Kasumi-1 (cell line): ENCODE data around the gene WRNIP1.
A peak's percentile ranks its signal among the peaks of the same experiment; 100 is the strongest.
"Not testable (repeated sequence)": the region's sequence is repeated elsewhere in the genome, so short reads cannot be mapped to it uniquely, and the experiment has no call there.

Experiments used
- DNase-seq, 2 experiments: peaks; one replicate each; lab custom pipeline; 2025; lab: John Stamatoyannopoulos, UW

Gene WRNIP1

DNA sequence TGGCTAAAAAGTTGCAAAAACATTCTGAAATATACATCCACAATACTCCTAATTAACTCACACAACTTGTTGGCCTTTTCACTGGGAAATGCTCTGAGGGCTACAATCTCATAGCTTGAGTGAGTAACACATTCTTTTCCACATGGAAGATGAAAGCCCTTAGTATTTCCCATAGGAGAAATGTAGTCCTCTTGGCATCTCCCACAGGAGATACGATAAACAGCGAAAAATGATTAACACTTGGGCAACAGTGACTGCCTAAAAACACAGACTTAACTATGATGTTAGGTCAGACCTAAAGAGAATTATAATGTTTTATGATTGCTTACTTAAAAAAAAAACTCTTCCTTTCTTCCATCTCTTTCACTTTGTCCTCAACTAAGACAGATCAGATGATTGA, 23.4 kb upstream of the WRNIP1 start:
- DNase-seq, result no peak

DNA sequence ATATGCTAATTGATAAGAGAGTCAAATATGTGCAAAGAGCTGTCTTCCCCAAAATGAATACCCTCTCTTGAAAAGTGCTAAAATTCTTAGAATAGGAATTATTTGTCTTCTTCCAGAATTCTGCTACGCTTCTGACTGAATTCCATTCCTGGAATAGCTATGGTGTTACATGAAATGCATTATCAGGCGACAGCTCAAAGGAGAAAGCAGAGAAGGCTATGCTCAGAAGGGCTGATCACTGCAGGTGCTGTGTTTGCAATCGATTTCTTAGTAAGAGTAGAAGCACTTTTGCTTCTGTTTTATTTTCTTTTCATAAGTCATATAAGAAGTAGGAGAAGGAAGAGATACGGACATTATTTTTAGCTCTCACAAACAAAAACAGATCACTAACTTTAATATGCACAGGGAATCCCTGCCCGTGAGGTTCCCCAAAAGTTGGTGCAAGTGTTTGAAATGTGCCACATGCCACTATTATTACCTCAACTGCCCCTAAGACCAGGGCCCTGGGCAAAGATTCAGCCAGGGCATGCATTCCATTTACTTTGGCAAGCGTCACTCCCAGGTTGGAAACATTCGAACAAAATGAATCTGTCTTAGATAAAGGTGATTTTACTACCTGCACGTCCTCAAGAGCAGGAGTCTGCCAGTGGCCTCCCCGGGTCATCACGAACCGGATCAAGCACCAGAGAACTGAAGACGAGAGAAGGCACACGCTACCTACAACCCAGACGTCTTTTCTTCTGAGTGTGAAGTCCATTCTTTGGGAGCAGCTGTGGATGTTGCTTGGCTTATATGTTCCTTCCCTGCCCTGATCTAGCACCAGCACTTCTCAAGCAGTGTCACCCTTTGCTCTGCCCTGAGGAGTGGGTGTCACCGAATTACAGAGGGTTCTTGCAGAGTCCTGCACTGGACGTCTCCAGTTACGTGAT, 21.6 kb upstream of the WRNIP1 start:
- DNase-seq, result no peak

GRCh38 chr6:2744209-2744771, 20.9 kb upstream of the WRNIP1 start:
- DNase-seq, result no peak

GRCh38 chr6:2744778-2745177, 20.4 kb upstream of the WRNIP1 start:
- no peak for DNase-seq

DNA sequence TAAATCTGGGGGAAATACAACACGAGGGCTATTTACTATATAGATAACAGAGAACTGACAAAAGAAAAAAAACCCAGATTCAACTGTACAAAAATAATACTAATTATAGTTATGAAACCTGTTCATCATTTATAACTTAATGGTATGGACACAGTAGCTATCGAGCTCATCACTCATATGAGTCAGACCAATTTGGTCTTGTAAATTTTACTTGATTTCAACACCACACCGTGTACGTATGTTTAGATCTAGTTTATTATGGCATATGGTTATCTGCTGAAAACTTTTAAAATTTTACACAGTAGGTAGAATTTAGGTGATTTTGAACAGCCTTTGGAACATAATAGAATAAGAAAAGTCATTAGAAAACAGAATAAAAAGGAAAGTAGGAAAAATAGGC, 19.9 kb upstream of the WRNIP1 start:
- no peak for DNase-seq

GRCh38 chr6:2746557-2747061, 18.6 kb upstream of the WRNIP1 start:
- no peak for DNase-seq

DNA sequence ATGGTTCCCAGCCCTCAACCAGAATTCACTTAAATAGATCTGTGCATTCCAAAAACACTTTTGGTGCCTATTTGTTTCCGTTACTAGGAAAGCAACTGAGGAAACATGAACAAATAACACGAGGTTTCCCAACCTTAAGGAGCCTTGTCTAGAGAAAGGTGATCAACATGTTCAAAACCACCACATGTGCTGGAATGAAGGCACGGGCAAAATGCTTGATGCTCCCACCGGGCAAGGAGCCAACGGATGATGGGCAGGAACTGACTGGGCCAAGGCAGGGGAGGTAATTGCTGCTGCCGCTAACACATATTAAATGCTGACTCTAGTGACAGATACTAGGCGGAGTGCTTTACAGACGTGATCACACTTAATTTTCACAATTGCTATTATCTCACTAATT, 17.0 kb upstream of the WRNIP1 start:
- DNase-seq, result no peak

- DNase-seq, result peak; percentile 78 to 88
Observed at GRCh38 chr6:2749969-2750600, 15.1 kb upstream of the WRNIP1 start.

DNA sequence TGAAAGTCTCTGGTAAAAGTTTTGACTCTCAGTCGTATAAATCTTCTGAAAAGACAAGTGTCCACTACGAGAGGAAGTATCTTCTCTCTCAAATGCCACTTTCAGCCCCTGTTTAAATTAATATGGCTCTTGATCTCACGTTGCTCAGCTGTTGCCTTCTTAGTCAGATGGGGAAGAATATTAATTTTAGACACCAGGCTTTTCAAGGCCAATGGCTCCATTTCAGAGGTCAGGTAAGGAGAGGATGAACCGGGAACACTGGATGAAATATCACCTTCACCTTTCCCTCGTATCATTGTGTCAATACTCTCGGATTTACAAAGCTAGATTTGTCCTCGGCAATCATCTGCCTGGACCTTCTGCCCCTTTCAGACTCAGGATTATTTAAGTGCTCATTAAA, 14.4 kb upstream of the WRNIP1 start, which contains the start of gene MYLK4:
Gene MYLK4, minus strand, starts transcription at position 91 of the 400 bp plus-strand sequence. CDS start 1,628 bp downstream, outside the sequence.
- DNase-seq, result no peak

DNA sequence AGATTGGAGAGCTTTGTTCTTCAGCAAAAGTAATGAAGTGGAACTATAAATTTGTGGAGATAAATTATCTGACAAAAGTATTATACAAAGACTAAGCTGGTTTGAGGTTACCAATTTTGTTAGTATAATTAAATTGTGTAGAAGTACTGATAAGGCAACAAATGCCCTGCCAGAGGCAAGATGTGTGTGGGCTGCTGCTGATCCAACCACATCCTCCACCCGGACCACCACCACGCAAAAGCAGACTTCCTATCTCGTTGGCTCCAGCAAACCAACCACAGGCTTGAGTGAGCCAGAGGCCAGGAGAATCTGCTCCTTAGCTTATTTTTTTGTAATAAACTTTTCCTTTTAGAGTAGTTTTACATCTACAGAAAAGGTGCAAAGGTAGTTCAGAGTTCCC, 13.3 kb upstream of the WRNIP1 start:
- DNase-seq, result peak; percentile 36 to 68

GRCh38 chr6:2752477-2753109, 12.6 kb upstream of the WRNIP1 start:
- no peak for DNase-seq

GRCh38 chr6:2753110-2753489, 12.1 kb upstream of the WRNIP1 start:
- DNase-seq, result no peak

- DNase-seq, result no peak
Observed at GRCh38 chr6:2753743-2754142, 11.4 kb upstream of the WRNIP1 start.

DNA sequence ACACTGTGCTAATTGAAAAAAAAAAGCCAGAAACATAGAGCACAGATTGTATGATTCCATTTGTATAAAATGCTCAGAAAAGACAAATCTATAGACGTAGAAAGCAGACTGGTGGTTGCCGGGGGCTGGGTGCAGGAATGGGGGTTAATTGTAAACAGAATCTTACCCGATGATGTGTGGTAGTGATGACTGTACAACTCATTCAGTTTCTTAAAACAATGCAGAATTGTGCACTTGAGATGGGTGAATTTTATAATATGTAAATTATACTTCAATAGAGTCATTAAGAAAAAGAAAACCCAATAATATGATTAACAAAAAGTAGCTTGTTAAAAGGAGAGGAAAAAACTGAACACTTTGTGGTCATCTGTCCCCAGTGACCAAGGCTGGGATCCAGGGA, 10.8 kb upstream of the WRNIP1 start:
- DNase-seq, result no peak

- no peak for DNase-seq
Observed at GRCh38 chr6:2754911-2755310, 10.3 kb upstream of the WRNIP1 start.

DNA sequence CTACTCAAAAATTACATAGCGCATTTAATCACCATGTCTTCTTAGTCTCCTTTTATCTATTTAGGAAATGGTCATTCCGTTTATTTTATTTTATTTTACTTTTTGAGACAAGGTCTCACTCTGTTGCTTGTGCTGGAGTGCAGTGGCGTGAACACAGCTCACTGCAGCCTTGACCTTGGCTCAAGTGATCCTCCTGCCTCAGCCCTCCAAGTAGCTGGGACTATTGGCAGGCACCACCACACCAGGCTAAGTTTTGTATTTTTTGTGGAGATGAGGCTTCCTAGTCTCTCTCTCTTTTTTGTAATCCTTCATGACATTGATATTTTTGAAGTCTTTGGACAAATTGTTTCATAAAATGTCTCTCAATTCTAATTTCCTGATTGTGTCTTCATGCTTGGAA, 9.7 kb upstream of the WRNIP1 start:
- DNase-seq, result no peak

GRCh38 chr6:2756241-2756640, 9.0 kb upstream of the WRNIP1 start:
- no peak for DNase-seq

DNA sequence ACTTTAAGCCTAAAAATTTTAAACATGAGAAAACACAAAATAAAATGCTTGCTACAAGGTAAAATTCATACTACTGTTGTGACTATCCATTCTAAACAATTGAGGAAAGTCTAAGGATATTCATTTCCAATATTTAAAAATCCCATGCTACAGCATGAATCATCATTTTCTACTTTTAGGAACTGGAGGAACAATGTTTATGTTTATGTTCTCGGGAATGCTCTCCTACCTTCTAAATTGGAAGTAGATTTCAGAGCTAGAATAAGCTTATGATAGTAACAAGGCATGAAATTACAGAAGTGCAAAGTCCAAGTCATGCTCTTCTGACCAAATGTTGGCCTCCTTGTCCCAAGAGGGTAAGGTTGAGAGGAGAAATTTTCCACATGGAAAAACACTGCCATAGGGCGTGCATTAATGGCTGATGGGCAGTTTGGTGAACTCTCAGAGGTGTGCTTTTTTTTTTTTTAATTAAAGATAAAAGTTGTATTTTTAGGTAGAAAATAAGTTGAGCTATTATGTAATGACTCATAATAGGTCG, 8.4 kb upstream of the WRNIP1 start:
- DNase-seq, result no peak

GRCh38 chr6:2758980-2759379, 6.2 kb upstream of the WRNIP1 start:
- no peak for DNase-seq

DNA sequence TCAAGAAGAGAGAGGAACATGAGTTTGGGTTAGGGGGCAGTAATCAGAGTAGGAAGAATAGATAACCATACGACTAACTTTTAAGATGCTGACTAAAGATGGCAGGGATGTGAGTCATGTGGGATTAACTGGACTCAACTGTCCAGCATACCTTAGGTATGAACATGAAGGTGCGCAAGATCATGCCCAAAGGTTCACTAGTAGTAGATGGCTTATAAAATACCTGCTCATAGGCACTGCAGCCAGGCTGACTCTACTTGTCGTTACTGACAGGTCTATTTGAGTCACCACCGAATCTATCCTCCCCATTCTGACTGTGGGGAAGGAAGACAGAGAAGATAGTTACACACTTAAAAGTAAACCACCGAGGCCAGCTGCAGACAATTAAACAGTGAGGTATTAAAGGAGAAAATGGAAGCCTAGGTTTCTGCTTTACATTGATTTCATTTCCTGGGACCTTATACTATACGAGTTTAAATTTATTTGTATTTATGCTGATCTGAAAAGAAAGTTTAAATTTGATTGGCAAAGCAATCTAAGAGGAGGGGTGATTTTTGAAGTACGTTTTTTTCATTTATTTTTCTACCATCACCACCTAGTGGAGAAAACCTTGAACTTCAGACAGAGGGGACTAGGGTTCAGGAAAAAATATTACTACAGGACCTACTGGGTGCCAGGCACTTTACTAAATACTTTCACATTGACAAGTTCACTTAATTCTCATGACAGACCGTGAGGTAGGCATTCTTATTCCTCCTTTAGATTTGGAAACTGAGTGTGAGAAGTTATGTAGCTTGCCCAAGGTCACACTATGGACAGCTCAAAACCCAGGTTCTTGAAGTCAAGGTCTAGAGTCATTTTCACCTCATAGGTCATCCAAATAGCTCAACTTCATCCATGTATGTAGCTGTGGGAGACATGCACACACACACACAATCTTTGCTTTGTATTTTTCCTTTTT, 4.0 kb upstream of the WRNIP1 start:
- peak; percentile 75 to 86 for DNase-seq

DNA sequence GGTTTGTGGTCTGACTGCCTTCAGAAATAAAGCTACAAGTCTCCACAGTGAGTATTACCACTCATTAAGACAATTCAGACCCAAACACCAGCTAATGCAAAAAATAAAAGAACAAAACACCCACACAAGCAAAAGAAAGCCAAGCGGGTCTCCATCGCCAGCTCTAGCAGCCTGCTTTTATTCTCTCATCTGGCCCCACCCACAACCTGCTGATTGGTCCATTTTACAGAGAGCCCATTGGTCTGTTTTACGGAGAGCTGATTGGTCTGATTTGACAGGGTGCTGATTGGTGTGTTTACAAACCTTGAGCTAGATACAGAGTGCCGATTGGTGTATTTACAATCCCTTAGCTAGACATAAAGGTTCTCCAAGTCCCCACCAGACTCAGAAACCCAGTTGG, 2.3 kb upstream of the WRNIP1 start:
- DNase-seq, result not testable (repeated sequence)
